ENCODE results near the gene CEP162. TPM values are rescaled to one million over a fixed set of nuclear protein-coding genes. Genes with fewer than 3 reads are reported as not detected.
A peak's percentile ranks its signal among the peaks of the same experiment; 100 is the strongest.

CEP162 gene, protein sequence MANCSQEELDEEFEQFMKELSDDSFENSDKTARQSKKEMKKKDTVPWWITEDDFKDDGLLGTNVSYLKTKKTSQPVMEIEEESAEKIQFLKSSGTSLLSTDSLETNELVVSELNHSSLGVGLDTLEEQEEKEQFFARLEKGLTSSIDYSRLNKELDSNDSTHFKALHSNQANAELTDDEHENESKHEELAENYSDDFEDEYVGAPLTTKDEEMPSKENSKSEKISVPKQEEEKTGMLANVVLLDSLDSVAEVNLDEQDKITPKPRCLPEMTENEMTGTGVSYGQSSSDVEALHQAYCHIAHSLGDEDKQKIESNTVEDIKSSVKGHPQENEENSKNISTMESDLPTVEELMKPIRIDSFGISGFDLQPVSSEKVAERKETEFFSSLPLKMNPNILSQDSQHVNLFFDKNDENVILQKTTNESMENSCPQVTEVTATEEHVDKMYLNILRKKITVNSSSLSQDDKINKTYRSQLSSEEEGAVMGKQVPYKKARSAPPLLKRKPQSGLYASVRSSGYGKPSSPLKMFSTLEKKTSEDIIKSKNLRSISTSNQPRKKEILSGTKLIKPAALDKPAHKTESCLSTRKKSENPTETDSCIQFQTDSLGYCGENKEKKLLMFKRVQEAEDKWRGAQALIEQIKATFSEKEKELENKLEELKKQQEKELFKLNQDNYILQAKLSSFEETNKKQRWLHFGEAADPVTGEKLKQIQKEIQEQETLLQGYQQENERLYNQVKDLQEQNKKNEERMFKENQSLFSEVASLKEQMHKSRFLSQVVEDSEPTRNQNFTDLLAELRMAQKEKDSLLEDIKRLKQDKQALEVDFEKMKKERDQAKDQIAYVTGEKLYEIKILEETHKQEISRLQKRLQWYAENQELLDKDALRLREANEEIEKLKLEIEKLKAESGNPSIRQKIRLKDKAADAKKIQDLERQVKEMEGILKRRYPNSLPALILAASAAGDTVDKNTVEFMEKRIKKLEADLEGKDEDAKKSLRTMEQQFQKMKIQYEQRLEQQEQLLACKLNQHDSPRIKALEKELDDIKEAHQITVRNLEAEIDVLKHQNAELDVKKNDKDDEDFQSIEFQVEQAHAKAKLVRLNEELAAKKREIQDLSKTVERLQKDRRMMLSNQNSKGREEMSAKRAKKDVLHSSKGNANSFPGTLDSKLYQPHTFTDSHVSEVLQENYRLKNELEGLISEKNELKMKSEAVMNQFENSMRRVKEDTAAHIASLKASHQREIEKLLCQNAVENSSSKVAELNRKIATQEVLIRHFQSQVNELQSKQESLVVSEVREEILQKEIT (N-terminal part only)
- polyA plus RNA-seq (ENCODE audit: insufficient read length in 3 of 3) = 10 to 100 TPM; 16.7 to 22.2 (median 20.9) TPM
- long read RNA-seq, donor 1 = 0 reads
- long read RNA-seq, donor 2, partial matches to known transcripts = 0 of 1 reads
- long read RNA-seq, donor 2, other reads (novel, unspliced or antisense) = 0 of 1 reads
- long read RNA-seq, donor 3 = 0 reads
- long read RNA-seq, donor 4, partial matches to known transcripts = 0 of 1 reads
- long read RNA-seq, donor 4, other reads (novel, unspliced or antisense) = 0 of 1 reads
- long read RNA-seq, donor 5 = 0 reads
- long read RNA-seq, donor 6, partial matches to known transcripts = 0 of 2 reads
- long read RNA-seq, donor 6, other reads (novel, unspliced or antisense) = 0 of 2 reads
- long read RNA-seq, donor 7, full-length matches to known transcripts = 2 of 2 reads
- long read RNA-seq, donor 7, partial matches to known transcripts = 0 of 2 reads
- long read RNA-seq, donor 7, other reads (novel, unspliced or antisense) = 0 of 2 reads
- long read RNA-seq, donor 8 = 0 reads
- long read RNA-seq, donor 9, partial matches to known transcripts = 0 of 1 reads
- long read RNA-seq, donor 9, other reads (novel, unspliced or antisense) = 0 of 1 reads
- long read RNA-seq, donor 10, partial matches to known transcripts = 0 of 2 reads
- long read RNA-seq, donor 10, other reads (novel, unspliced or antisense) = 0 of 2 reads
- long read RNA-seq, donor 11, full-length matches to known transcripts = 1 of 1 reads
- long read RNA-seq, donor 11, partial matches to known transcripts = 0 of 1 reads
- long read RNA-seq, donor 11, other reads (novel, unspliced or antisense) = 0 of 1 reads
- long read RNA-seq, donor 12 = 0 reads
- long read RNA-seq, donor 13 = 0 reads
- long read RNA-seq, donor 14 = 0 reads
- long read RNA-seq, donor 15 = 0 reads
- long read RNA-seq, donor 16, full-length matches to known transcripts = 2 of 15 reads
- long read RNA-seq, donor 16, partial matches to known transcripts = 13 of 15 reads
- long read RNA-seq, donor 16, other reads (novel, unspliced or antisense) = 0 of 15 reads

DNA sequence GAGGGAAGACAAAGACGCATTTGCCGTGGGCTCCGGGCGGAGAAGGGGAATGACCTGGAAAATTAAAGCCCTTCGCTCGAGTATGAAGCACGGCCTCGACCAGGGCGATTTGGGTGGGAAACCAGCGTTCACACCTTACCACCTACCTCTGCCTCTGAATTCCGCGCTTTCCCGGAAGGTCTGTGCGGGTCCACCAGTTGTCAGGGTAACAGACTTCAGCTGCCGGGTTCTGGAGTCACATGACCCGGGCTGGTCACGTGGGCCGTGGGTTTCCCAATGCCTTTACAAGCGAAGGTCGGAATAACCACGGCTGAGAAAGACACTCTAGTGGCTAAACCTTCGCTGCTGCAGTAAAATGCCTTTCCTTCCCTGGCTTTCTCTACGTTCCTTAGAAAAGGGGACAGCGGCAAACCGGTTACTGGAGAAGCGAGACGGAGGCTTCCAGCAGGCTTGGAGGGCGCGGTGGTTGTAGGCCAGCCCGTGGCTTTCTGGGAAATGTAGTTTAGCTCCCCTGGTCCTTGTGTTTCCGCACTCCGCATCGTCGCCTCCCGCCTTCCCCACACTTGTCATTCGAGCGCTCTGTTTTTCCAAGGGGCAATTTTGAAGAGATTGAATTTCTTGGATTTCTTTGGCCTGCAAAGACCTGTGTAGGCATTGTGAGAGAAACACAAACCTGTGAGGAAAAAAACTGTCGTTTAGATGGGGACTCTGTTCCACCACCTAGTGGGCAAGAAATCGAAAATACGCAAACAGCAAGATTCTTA is at the start of gene CEP162:
CEP162 (minus strand) TSS at position 210 of the 764 bp plus-strand sequence. CDS start 1,250 bp downstream, outside the sequence.
- peak; percentile 74 to 94 (median 89) for DNase-seq (ENCODE audit: extremely low read depth in 1 of 11, low read depth in 9 of 11, low spot score in 4 of 11)

DNA sequence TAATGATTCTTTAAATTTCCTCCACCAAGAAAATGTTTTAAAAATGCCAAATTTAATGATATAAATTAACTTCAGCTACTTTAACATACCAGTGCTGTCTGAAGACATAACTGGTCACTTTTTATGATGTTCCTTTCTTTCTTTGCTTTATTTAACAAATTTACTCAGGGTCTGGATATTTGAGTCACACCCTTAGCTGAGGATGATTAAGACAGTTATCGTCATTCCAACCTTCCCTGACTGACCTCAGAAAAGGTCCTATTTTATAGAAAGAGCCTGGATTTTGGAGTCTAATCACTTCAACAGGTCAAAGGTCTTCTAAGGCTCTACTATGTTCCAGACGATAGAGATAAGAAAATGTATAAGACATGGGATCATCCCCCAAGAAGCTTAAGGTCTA is 47.4 kb upstream of the CEP162 start:
- DNase-seq (ENCODE audit: extremely low read depth in 1 of 11, low read depth in 9 of 11, low spot score in 4 of 11) = no peak

DNA sequence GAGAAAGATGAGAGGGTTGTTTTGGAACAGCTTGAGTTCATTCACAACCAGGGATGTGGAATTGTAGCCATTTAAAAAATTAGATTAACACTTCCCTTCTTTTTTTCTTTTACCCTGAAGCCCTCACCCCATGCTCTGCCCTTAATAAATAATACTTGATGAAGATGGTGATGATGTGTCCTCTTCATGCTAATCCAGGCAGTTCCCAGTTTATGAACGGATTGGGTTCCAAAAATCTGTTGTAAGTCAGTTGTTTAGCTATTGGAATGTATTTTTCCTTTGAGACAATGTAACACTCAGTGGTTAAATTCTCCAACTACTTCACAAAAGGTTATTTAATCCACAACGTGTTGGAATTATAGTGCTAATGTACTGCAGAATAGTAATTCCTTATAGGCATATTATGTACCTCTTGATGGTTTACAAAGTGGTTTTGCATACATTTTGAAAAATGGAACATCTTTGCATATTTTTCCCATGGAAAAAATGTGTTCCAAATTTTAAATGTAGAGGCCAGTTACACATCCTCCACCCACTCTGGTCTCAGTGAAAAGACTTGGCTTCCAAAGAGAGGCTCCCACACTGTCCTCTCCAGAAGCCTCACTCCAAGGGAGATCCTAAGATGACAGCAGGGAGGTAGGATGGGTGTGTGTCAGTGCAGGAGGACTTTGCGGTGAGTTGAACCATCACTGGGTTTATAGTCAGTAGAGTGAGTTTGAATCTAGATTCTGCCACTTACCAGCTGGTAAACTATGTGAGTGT is 45.8 kb upstream of the CEP162 start:
- no peak for DNase-seq (ENCODE audit: extremely low read depth in 1 of 11, low read depth in 9 of 11, low spot score in 4 of 11)

DNA sequence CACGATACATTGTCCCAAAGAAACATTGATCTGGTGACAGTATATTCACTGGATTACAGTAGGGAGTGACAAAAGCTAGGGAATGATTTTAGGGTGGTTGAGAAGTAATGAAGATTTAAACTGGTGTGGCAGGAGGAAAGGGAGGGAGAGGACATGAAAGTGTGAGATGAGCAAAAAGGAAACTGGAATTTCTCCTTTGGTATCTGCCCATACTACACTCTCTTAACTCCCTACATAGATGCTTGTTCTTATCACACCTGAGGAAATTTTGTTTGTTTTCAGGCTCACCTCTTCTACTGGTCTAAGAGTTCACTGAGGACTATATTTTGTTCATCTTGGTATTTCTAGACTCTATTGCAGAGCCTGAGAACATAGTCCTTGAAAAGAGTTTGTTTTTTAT is 44.9 kb upstream of the CEP162 start:
- no peak for DNase-seq (ENCODE audit: extremely low read depth in 1 of 11, low read depth in 9 of 11, low spot score in 4 of 11)

DNA sequence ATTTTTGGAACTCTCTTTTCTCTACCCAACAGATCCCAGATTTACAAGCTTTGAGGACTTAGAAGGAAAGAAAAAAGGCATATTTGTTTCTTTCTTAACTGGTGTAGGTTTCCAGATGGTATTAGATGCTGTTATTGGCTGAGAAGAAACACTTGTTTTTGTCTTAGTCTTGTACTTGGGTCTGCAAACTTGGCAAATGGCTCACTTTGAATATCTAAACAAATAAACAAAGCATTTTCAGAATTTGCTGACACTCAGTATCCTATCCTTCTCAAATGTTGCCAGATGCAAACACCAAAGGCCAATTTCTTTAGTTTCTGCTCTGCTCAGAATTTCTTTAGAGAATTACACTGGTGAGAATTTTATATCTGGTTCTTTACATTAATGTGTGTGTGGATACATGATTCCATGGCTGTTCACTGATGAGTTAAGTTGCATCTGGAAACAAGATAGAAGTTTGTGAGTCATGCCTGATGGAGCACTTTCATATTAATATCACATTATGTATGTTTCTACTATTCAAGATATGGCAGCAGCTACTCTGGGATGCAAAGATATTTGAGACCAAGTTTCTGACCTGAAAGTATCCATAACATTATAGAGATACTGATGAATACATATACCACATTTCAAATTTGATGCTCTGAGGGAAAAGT is 43.7 kb upstream of the CEP162 start:
- no peak for DNase-seq (ENCODE audit: extremely low read depth in 1 of 11, low read depth in 9 of 11, low spot score in 4 of 11)

DNA sequence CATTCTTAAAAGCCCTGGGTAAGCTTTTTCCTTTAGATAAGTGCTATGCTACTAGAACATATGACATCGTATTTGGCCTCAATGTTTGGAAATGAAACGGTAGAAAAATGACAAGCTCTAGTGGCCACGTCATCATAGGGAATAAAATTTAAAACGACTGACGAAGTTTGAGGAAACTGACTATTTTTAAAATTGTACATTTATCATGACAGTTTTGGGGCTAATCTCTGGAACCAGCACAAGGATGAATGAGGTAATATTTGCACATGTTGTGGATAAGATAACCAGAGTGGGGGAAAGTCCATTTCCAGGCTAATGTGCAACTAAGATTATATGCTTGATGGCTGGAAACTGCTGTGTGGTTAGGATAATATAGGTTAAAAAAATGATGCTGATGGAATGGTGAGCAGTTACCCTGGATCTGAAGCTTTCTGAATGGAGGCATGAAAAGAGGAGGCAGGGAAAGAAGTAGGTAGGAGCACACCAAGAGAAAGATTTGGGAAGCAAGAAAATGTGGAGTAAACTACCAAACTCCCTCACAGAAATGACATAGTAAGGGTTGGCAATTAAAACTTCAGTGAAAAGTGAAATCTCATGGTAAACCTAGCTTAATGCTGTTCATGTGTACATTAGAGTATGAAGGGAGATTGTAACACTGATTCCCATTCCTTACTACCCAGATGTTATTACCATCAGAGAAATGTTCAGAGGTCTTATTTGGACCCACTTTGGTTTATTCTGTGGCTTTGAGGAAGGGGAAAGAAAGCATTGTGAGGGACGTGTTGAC is 42.7 kb upstream of the CEP162 start:
- no peak for DNase-seq (ENCODE audit: extremely low read depth in 1 of 11, low read depth in 9 of 11, low spot score in 4 of 11)

DNA sequence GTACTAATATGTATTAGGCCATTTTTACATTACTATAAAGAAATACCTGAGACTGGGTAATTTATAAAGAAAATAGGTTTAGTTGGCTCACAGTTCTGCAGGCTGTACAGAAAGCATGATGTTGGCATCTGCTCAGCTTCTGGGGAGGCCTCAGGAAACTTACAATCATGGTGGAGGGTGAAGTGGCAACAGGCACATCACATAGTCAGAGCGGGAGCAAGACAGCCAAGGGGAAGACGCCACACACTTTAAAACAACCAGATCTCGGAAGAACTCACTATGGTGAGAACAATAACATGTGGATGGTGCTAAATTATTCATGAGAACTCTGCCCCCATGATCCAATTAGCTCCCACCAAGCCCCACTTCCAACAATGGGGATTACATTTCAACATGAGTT is 41.3 kb upstream of the CEP162 start:
- no peak for DNase-seq (ENCODE audit: extremely low read depth in 1 of 11, low read depth in 9 of 11, low spot score in 4 of 11)

DNA sequence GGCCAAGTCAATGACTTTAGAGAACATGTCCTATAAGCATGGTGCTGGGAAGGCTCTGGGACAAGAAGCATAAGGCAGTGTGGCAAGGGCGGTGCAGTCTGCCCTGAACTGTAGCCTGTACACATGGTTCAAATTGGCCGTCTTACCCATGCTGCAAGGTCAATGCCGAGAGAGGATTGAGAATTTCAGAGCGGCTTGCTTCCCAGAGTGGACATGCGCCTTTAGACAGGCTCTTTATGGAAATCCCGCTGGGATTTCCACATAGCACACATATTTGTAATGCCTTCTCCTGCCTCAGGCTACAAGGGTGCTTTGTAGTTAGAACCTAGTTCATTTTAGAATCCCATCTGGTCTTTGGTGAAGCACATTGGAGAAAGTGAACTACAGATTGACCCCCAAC is 36.1 kb upstream of the CEP162 start:
- DNase-seq (ENCODE audit: extremely low read depth in 1 of 11, low read depth in 9 of 11, low spot score in 4 of 11) = no peak

DNA sequence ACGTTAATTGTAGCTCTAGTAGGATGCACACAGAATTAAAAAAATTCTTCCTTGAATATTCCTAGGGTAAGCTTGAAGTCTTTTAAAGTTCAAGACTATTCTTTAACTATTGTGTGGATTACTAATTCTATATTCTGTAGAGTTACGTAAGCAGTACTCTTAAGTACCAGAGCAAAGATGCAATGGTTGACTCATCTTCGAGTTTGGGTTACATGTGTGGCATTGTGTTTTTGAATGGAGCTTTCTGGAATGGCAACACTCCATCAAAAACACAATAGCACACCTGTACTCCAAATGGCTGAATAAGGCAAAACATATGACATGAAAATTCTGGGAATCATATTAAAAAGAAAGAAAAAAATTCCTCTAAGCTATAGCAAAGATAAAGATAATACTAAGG is 33.5 kb upstream of the CEP162 start:
- no peak for DNase-seq (ENCODE audit: extremely low read depth in 1 of 11, low read depth in 9 of 11, low spot score in 4 of 11)

DNA sequence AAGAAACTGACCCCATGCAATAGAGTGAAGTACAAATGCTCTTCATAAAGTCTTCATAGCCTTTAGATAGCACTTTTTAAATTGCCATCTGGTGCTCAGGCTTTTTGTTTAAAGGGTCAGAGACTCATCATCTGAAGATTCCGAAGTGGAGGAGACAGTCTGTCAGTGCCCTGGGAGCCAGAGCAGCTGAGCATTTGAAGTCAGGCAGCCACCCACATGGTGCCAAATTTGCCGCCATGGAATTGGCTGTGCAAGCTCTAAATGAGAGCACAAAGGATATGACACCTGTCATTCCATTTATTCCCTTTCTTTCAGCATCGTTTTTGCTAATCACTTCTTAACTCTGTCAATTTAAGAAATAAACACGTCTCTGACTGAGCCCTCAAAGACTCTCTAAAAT is 32.8 kb upstream of the CEP162 start:
- DNase-seq (ENCODE audit: extremely low read depth in 1 of 11, low read depth in 9 of 11, low spot score in 4 of 11) = no peak

DNA sequence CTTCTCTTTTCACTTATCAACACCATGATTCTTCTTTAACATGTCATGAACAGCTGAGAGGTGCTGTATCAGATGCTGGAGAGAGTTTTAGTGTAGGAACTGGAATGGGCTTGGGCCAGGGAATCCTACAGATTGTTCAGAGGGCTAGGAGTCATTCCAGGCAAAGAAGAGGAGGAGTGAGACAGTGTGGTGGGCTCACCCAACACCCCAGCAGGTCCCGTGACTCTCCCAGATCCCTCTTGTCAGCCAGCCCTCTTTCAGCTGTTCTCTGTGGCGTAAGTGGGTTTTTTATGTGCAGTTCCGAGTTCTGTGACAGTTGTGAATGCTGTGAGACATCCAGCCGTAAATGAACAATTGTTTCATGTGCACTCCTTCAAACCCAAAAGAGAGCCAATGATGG is 31.4 kb upstream of the CEP162 start:
- DNase-seq (ENCODE audit: extremely low read depth in 1 of 11, low read depth in 9 of 11, low spot score in 4 of 11) = no peak

DNA sequence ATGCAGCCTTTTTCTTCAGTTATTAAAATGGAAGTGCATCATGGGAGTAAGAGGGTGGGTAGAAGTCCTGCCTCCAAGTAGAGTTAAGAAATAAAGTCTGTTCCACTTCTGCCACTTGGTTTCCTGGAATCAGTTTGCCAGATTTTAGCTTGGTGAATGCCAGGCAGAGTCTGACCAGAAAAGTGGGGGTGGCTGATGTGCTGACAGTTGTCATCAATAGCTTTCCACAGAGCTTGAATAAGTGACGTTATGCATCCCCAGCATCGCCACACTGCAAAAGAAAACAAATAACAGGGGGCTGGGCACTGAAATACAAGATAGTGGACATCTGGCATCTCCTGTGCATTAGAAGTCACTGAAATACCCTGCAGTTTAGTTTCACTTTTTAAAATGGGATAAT is 30.8 kb upstream of the CEP162 start:
- no peak for DNase-seq (ENCODE audit: extremely low read depth in 1 of 11, low read depth in 9 of 11, low spot score in 4 of 11)

DNA sequence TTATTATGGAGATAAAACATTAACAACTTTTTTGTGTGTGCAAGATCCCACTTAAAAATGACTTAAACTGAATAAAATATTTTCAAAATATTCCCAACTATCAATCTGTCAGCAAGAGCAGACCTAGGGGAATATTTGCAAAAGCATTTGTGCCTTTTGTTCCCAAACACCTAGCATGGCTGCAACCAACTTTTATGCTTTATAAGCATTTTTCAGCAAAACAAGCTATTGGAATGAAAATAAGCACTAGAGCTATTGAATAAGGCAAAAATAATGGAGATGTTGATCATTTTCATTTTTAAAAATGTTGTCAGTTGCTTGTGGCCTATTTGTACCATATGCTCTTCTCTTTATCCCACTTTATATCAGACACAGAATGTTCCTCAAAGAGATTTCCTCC is 28.2 kb upstream of the CEP162 start:
- no peak for DNase-seq (ENCODE audit: extremely low read depth in 1 of 11, low read depth in 9 of 11, low spot score in 4 of 11)

DNA sequence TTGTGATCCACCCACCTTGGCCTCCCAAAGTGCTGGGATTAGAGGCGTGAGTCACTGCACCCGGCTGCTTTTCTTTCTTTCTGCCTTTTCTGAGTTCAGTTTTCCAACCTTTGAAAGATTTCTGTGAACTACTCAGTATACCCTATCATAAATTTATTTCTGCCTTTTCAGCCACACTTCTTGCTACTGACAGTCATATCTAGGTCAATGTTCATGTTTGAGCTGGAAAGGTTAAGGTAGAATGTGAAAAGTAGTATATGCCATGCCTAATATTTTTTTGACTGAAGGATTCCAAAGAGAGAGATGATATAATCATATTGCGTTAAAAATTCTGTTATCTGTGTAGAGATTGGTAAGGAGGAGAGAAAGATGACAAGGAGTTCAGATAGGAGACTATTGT is 25.9 kb upstream of the CEP162 start:
- no peak for DNase-seq (ENCODE audit: extremely low read depth in 1 of 11, low read depth in 9 of 11, low spot score in 4 of 11)
